SJSA1 (cell line): ENCODE measurements around the gene RAB13. TPM values are rescaled to one million over a fixed set of nuclear protein-coding genes. Genes with fewer than 3 reads are reported as not detected.

Source experiments
- total RNA-seq: library from RNA; depleted of rRNA; stranded (reverse); fragments of >200 nt; shearing (Covaris generic); gene quantifications from 2 replicates; pipeline ENCODE4 v1.2.3, GENCODE V29; 2014; rRNA removed

RAB13 gene
- total RNA-seq, 1 experiment from 2014 or later: 33.5 TPM

Other genes starting within 250 kb of the RAB13 start
- 5.7 and 11.9 TPM in 2 replicates for gene SLC27A3, start 210.9 kb downstream of the RAB13 start, total RNA-seq
- gene GATAD2B, start 63.4 kb downstream of the RAB13 start, total RNA-seq: 3.7 and 4.6 TPM in 2 replicates
- gene DENND4B, start 39.6 kb downstream of the RAB13 start, total RNA-seq: 3.9 and 12.6 TPM in 2 replicates
- gene CRTC2, start 27.7 kb downstream of the RAB13 start, total RNA-seq: 10.0 and 10.3 TPM in 2 replicates
- gene SLC39A1, start 22.8 kb downstream of the RAB13 start, total RNA-seq: 141 and 153 TPM in 2 replicates
- gene CREB3L4, start 18.4 kb downstream of the RAB13 start, total RNA-seq: 3.2 and 4.0 TPM in 2 replicates
- 232 and 279 TPM in 2 replicates for gene JTB, start 8.7 kb downstream of the RAB13 start, total RNA-seq
- 1,681 and 2,337 TPM in 2 replicates for gene RPS27, start 4.4 kb upstream of the RAB13 start, total RNA-seq
- gene NUP210L, start 168.7 kb upstream of the RAB13 start, total RNA-seq: not detected in 2 replicates
- gene TPM3, start 205.8 kb upstream of the RAB13 start, total RNA-seq: 847 and 1,117 TPM in 2 replicates
- gene CFAP141, start 220.0 kb upstream of the RAB13 start, total RNA-seq: not detected in 2 replicates
- gene UBAP2L, start 234.6 kb upstream of the RAB13 start, total RNA-seq: 83.4 and 92.1 TPM in 2 replicates